T1000 (cell line): ENCODE results near the gene SLC45A2.
"Not testable (repeated sequence)": the region's sequence is repeated elsewhere in the genome, so short reads cannot be mapped to it uniquely, and the experiment has no call there.

Source experiments
- DNase-seq: peaks from one replicate; lab custom pipeline; 2025; ENCODE audit warnings: mixed read lengths; lab: John Stamatoyannopoulos, UW

Gene SLC45A2

GRCh38 chr5:33966805-33967204, 17.7 kb downstream of the SLC45A2 start:
- DNase-seq = no peak

- DNase-seq = no peak
Measured at GRCh38 chr5:33964132-33964700, 20.3 kb downstream of the SLC45A2 start.

- no peak for DNase-seq
Measured at GRCh38 chr5:33958176-33958575, 26.3 kb downstream of the SLC45A2 start.

- DNase-seq = no peak
Measured at GRCh38 chr5:33957577-33958150, 26.8 kb downstream of the SLC45A2 start.

- not testable (repeated sequence) for DNase-seq
Measured at GRCh38 chr5:33952175-33952574, 32.3 kb downstream of the SLC45A2 start.

- no peak for DNase-seq
Measured at GRCh38 chr5:33944543-33945132, 39.9 kb downstream of the SLC45A2 start.

- DNase-seq = no peak
Measured at GRCh38 chr5:33941090-33941489, 43.4 kb downstream of the SLC45A2 start.

GRCh38 chr5:33939556-33940262, 44.8 kb downstream of the SLC45A2 start:
- DNase-seq = no peak

- no peak for DNase-seq
Measured at GRCh38 chr5:33938881-33939280, 45.6 kb downstream of the SLC45A2 start.

- no peak for DNase-seq
Measured at GRCh38 chr5:33938507-33938796, 46.0 kb downstream of the SLC45A2 start.

GRCh38 chr5:33937707-33938506, 46.6 kb downstream of the SLC45A2 start:
- DNase-seq = no peak

- no peak for DNase-seq
Measured at GRCh38 chr5:33937017-33937706, 47.3 kb downstream of the SLC45A2 start.

- no peak for DNase-seq
Measured at GRCh38 chr5:33936381-33937016, 48.0 kb downstream of the SLC45A2 start, which contains the start of gene RXFP3. Gene RXFP3, plus strand, starts transcription at chr5:33936386. Its CDS starts 355 bp downstream, at chr5:33936741.

- peak; percentile 82 for DNase-seq
Measured at GRCh38 chr5:33936004-33936380, 48.5 kb downstream of the SLC45A2 start.

- no peak for DNase-seq
Measured at GRCh38 chr5:33934176-33934575, 50.3 kb downstream of the SLC45A2 start.

- no peak for DNase-seq
Measured at GRCh38 chr5:33933723-33934169, 50.7 kb downstream of the SLC45A2 start.

GRCh38 chr5:33931136-33931535, 53.4 kb downstream of the SLC45A2 start:
- DNase-seq = no peak

- DNase-seq = no peak
Measured at GRCh38 chr5:33929925-33930690, 54.4 kb downstream of the SLC45A2 start.

- no peak for DNase-seq
Measured at GRCh38 chr5:33928283-33928682, 56.2 kb downstream of the SLC45A2 start.

GRCh38 chr5:33927685-33928084, 56.8 kb downstream of the SLC45A2 start:
- no peak for DNase-seq
